ENCODE results near the gene CAPN12.

Gene CAPN12

GRCh38 chr19:38726284-38726673 lies 18.0 kb downstream of the CAPN12 start:
- DNase-seq (ENCODE audit: low read depth in 2 of 2) = no peak

GRCh38 chr19:38725469-38726283 lies 18.6 kb downstream of the CAPN12 start:
- DNase-seq (ENCODE audit: low read depth in 2 of 2) = no peak

GRCh38 chr19:38723990-38724854 lies 20.1 kb downstream of the CAPN12 start:
- DNase-seq (ENCODE audit: low read depth in 2 of 2) = no peak

- no peak for DNase-seq (ENCODE audit: low read depth in 2 of 2)
Measured at GRCh38 chr19:38723606-38723965, 20.7 kb downstream of the CAPN12 start.

GRCh38 chr19:38722947-38723605 lies 21.2 kb downstream of the CAPN12 start:
- DNase-seq (ENCODE audit: low read depth in 2 of 2) = no peak

GRCh38 chr19:38721979-38722773 lies 22.1 kb downstream of the CAPN12 start:
- no peak for DNase-seq (ENCODE audit: low read depth in 2 of 2)

GRCh38 chr19:38721496-38721895 lies 22.8 kb downstream of the CAPN12 start:
- DNase-seq (ENCODE audit: low read depth in 2 of 2) = no peak

- no peak for DNase-seq (ENCODE audit: low read depth in 2 of 2)
Measured at GRCh38 chr19:38720559-38721236, 23.6 kb downstream of the CAPN12 start.

GRCh38 chr19:38719761-38720558 lies 24.3 kb downstream of the CAPN12 start:
- DNase-seq (ENCODE audit: low read depth in 2 of 2) = no peak

GRCh38 chr19:38718747-38719543 lies 25.3 kb downstream of the CAPN12 start:
- DNase-seq (ENCODE audit: low read depth in 2 of 2) = no peak

- DNase-seq (ENCODE audit: low read depth in 2 of 2) = no peak
Measured at GRCh38 chr19:38717855-38718254, 26.4 kb downstream of the CAPN12 start.

GRCh38 chr19:38717051-38717450 lies 27.2 kb downstream of the CAPN12 start:
- no peak for DNase-seq (ENCODE audit: low read depth in 2 of 2)

- no peak for DNase-seq (ENCODE audit: low read depth in 2 of 2)
Measured at GRCh38 chr19:38715555-38715954, 28.7 kb downstream of the CAPN12 start.

- DNase-seq (ENCODE audit: low read depth in 2 of 2) = no peak
Measured at GRCh38 chr19:38714354-38714778, 29.9 kb downstream of the CAPN12 start.

- DNase-seq (ENCODE audit: low read depth in 2 of 2) = no peak
Measured at GRCh38 chr19:38713865-38714264, 30.4 kb downstream of the CAPN12 start.

GRCh38 chr19:38713227-38713649 lies 31.0 kb downstream of the CAPN12 start:
- DNase-seq (ENCODE audit: low read depth in 2 of 2) = no peak

- no peak for DNase-seq (ENCODE audit: low read depth in 2 of 2)
Measured at GRCh38 chr19:38712161-38712748, 32.0 kb downstream of the CAPN12 start.

GRCh38 chr19:38711726-38712153 lies 32.5 kb downstream of the CAPN12 start:
- DNase-seq (ENCODE audit: low read depth in 2 of 2) = no peak
